ENCODE measurements around the gene EXOSC7. TPM values are rescaled to one million over a fixed set of nuclear protein-coding genes. Genes with fewer than 3 reads are reported as not detected.

EXOSC7 gene
- total RNA-seq, 1 experiment from 2014 or later: 88.7 TPM

DNA sequence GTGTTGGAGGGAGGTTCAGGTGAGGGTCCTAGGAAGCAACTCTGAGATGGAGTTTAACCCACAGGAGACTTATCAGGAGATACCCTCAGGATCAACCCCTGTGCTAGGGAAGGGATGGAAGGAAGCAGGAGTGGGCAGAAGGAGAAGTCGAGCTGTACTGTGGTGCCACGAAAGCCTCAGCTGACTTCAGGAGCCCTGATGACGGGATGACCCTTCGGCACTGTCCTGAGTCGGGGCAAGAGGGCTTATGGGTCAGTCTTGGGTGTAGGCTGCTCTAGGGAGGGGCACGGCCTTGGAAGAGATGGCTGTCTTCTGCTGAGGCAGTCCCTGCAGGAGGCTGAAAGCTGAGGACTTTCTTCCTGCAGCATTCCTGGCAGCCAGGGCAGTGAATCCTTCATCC lies 57.7 kb downstream of the EXOSC7 start:
- WGBS (ENCODE audit: extremely low coverage, insufficient read length, low lambda C conversion rate): no CpG with 5 or more reads among the region's 6 CpGs

More for the DNA sequence above, 57.7 kb downstream of the EXOSC7 start:
- peaks cover 4% of the 10 kb centered on the region for H3K23me2 ChIP-seq (ENCODE audit: insufficient read length, low read depth, low read length, poor library complexity, severe bottlenecking)
- no peak overlapping the region for H2BK12ac ChIP-seq (ENCODE audit: insufficient read length, low read depth, low read length)
- no peak overlapping the region for H2AFZ ChIP-seq (ENCODE audit: low read length)
- no peak overlapping the region for H3K23ac ChIP-seq (ENCODE audit: insufficient read length, low read depth, low read length)
- H3K18ac ChIP-seq (ENCODE audit: insufficient read length, low read depth, low read length): no peak overlapping the region
- H3K4me2 ChIP-seq (ENCODE audit: insufficient read depth, insufficient read length, low read length): no peak overlapping the region
- H3K36me3 Mint-ChIP-seq (ENCODE audit: insufficient read depth in 1 of 3, low read depth in 3 of 3): no peaks in the 10 kb centered on the region
- no peak overlapping the region for H4K8ac ChIP-seq (replicated peaks; ENCODE audit: insufficient read length, low read depth, low read length)
- H3K4me1 ChIP-seq (ENCODE audit: insufficient read depth, low read length): no peaks in the 10 kb centered on the region; the same call in 1 of the 2 replicates
- no peak overlapping the region for H3K14ac ChIP-seq (ENCODE audit: insufficient read depth, low read length)
- no peak overlapping the region for H3K4ac ChIP-seq (ENCODE audit: low read depth, low read length)
- no peak overlapping the region for H3T11ph ChIP-seq (ENCODE audit: low read length)
- no peaks in the 10 kb centered on the region for H3K9me3 ChIP-seq (ENCODE audit: control insufficient read depth, low read depth, low read length)
- H3K27ac ChIP-seq (ENCODE audit: insufficient read length, low read depth, low read length): no peak overlapping the region
- no peaks in the 10 kb centered on the region for H3K79me1 ChIP-seq (ENCODE audit: insufficient read depth, low read depth, low read length, poor library complexity, severe bottlenecking)
- no peak overlapping the region for H2BK20ac ChIP-seq (ENCODE audit: low read depth, low read length, poor library complexity, severe bottlenecking)
- H3K56ac ChIP-seq (ENCODE audit: insufficient read length, low read depth, low read length): no peak overlapping the region
- H2BK5ac ChIP-seq (ENCODE audit: insufficient read length, low read length): no peak overlapping the region
- no peak overlapping the region for H3K9ac ChIP-seq (ENCODE audit: extremely low read depth, insufficient read length, low read length)
- H2AK5ac ChIP-seq (ENCODE audit: insufficient read length, low read length): no peak overlapping the region
- no peak overlapping the region for H4K5ac ChIP-seq (ENCODE audit: insufficient read length, low read depth, low read length)
- H3K79me2 ChIP-seq (ENCODE audit: insufficient read depth, low read length): no peaks in the 10 kb centered on the region
- H3K27ac Mint-ChIP-seq: no peak overlapping the region; a peak in 1 of 7 replicates
- H2BK15ac ChIP-seq (ENCODE audit: low read depth, low read length): no peak overlapping the region
- H3K27me3 ChIP-seq (ENCODE audit: insufficient read depth, low read length): peaks cover 20% of the 10 kb centered on the region; the same call in 1 of the 2 replicates
- H3K9me3 Mint-ChIP-seq: 0 out of 5 replicates have a peak, but pooled peaks cover 0 to 2% of the 10 kb centered on the region in 2 experiments
- no peak for DNase-seq
- no peaks in the 10 kb centered on the region for H4K20me1 ChIP-seq (ENCODE audit: control insufficient read depth, insufficient read depth, insufficient read length)
- no peak overlapping the region for H3K4me3 Mint-ChIP-seq
- no peak overlapping the region for H4K91ac ChIP-seq (ENCODE audit: insufficient read length, low read depth, low read length)
- peaks cover 64% of the 10 kb centered on the region for H3K27me3 Mint-ChIP-seq (ENCODE audit: low read depth)
- TF ChIP-seq, protein P1, sequence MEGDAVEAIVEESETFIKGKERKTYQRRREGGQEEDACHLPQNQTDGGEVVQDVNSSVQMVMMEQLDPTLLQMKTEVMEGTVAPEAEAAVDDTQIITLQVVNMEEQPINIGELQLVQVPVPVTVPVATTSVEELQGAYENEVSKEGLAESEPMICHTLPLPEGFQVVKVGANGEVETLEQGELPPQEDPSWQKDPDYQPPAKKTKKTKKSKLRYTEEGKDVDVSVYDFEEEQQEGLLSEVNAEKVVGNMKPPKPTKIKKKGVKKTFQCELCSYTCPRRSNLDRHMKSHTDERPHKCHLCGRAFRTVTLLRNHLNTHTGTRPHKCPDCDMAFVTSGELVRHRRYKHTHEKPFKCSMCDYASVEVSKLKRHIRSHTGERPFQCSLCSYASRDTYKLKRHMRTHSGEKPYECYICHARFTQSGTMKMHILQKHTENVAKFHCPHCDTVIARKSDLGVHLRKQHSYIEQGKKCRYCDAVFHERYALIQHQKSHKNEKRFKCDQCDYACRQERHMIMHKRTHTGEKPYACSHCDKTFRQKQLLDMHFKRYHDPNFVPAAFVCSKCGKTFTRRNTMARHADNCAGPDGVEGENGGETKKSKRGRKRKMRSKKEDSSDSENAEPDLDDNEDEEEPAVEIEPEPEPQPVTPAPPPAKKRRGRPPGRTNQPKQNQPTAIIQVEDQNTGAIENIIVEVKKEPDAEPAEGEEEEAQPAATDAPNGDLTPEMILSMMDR (conservative IDR thresholded peaks at IDR 0.05): no peak
- H2BK120ac ChIP-seq (ENCODE audit: low read depth, low read length, poor library complexity, severe bottlenecking): no peak overlapping the region
- H3K4me1 Mint-ChIP-seq: peaks cover 24 to 26% of the 10 kb centered on the region in 2 experiments
